ENCODE results near the gene C6orf136. TPM values are rescaled to one million over a fixed set of nuclear protein-coding genes. Genes with fewer than 3 reads are reported as not detected.

C6orf136 gene
- total and polyA plus RNA-seq, 9 of the 15 experiments (the other 6 are each of a cell fraction or from before 2014, with no cell fraction given): 14.1 to 63.1 (median 18.4) TPM

GRCh38 chr6:30626484-30627366 is 20.2 kb upstream of the C6orf136 start, which contains the start of gene ATAT1 (continued):
- TF ChIP-seq ZBTB49 (CRISPR knock-in tag; IDR thresholded peaks at IDR 0.05; ENCODE audit: borderline replicate concordance) (no peak), ID3 (CRISPR knock-in tag; IDR thresholded peaks at IDR 0.05) (no peak), ID3 (tag; IDR thresholded peaks at IDR 0.05) (no peak), TEAD4 (IDR thresholded peaks at IDR 0.05; ENCODE audit: low read length) (no peak), TEAD4 (CRISPR knock-in tag; IDR thresholded peaks at IDR 0.05; ENCODE audit: borderline replicate concordance) (no peak), RBM22 (IDR thresholded peaks at IDR 0.05; ENCODE audit: low read depth, low read length, poor library complexity, severe bottlenecking) (peak; percentile 79), ZBTB33 (CRISPR knock-in tag; IDR thresholded peaks at IDR 0.05) (peak; percentile 64; the same call in 1 of the 2 replicates), ZBTB9 (CRISPR knock-in tag; IDR thresholded peaks at IDR 0.05) (no peak), ZBTB40 (IDR thresholded peaks at IDR 0.05) (peak; percentile 75), ZBTB40 (CRISPR knock-in tag; IDR thresholded peaks at IDR 0.05) (no peak)

Measured in K562 (cell line).